HG03575 (cell line): ENCODE data around the gene KLHL22.
"Not testable (repeated sequence)": the region's sequence is repeated elsewhere in the genome, so short reads cannot be mapped to it uniquely, and the experiment has no call there.

Experiments
- ATAC-seq: cut with Tn5 transposase; IDR thresholded peaks from one replicate; pipeline ENCODE4 v1.9.1; 2021; ENCODE audit not compliant: unreplicated experiment, insufficient number of reproducible peaks, low FRiP score; ENCODE audit errors: extremely low read depth

KLHL22 gene

GRCh38 chr22:20412474-20413216, 83.0 kb downstream of the KLHL22 start:
- ATAC-seq, result no peak

DNA sequence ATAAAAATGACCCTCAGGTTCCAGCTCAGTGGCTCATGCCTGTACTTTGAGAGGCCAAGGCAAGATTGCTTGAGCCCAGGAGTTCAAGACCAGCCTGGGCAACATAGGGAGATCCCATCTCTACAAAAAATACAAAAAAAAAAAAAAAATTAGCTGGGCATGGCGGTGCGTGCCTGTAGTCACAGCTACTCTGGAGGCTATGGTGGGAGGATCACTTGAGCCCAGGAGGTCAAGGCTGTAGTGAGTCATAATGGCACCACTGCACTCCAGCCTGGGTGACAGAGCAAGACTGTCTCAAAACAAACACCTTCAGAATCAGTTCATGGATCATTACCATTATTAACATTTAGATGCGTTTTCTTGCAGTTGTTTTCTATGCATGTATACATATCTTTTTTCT, 86.2 kb downstream of the KLHL22 start:
- ATAC-seq, result not testable (repeated sequence)

- no peak for ATAC-seq
These were observed 86.7 kb downstream of the KLHL22 start for GRCh38 chr22:20408891-20409290.

GRCh38 chr22:20407829-20408228, 87.8 kb downstream of the KLHL22 start:
- ATAC-seq, result no peak

DNA sequence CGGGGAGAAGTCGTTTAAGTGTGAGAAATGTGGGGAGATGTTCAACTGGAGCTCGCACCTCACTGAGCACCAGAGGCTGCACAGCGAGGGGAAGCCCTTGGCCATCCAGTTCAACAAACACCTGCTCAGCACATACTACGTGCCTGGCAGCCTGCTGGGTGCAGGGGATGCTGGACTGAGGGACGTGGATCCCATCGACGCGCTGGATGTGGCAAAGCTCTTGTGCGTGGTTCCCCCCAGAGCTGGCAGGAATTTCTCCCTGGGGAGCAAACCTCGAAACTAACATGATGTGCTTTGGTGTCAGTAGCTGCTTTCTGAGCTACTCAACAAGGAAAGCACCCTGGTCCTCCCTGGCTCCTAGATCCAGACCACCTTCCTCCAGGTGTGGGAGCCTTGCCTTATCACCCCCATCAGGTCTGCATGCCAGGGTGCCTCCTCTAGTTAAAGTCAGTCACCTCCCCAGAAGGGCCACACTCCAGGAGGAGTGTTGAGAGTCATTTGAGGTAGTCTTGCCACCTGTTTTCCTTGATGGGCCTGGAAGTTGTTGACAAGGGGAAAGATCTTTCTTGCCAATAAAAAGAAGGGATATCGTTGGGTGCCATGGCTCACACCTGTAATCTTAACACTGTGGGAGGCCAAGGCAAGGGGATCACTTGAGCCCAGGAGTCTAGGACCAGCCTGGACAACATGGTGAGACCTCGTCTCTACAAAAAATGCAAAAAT, 88.7 kb downstream of the KLHL22 start:
- no peak for ATAC-seq

DNA sequence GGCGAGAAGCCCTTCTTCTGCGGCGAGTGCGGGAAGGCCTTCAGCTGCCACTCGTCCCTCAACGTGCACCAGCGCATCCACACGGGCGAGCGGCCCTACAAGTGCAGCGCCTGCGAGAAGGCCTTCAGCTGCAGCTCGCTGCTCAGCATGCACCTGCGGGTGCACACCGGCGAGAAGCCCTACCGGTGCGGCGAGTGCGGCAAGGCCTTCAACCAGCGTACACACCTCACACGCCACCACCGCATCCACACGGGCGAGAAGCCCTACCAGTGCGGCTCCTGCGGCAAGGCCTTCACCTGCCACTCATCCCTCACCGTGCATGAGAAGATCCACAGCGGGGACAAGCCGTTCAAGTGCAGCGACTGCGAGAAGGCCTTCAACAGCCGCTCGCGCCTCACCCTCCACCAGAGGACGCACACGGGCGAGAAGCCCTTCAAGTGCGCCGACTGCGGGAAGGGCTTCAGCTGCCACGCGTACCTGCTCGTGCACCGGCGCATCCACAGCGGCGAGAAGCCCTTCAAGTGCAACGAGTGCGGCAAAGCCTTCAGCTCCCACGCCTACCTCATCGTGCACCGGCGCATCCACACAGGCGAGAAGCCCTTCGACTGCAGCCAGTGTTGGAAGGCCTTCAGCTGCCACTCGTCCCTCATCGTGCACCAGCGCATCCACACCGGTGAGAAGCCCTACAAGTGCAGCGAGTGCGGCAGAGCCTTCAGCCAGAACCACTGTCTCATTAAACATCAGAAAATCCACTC, 89.5 kb downstream of the KLHL22 start:
- no peak for ATAC-seq

DNA sequence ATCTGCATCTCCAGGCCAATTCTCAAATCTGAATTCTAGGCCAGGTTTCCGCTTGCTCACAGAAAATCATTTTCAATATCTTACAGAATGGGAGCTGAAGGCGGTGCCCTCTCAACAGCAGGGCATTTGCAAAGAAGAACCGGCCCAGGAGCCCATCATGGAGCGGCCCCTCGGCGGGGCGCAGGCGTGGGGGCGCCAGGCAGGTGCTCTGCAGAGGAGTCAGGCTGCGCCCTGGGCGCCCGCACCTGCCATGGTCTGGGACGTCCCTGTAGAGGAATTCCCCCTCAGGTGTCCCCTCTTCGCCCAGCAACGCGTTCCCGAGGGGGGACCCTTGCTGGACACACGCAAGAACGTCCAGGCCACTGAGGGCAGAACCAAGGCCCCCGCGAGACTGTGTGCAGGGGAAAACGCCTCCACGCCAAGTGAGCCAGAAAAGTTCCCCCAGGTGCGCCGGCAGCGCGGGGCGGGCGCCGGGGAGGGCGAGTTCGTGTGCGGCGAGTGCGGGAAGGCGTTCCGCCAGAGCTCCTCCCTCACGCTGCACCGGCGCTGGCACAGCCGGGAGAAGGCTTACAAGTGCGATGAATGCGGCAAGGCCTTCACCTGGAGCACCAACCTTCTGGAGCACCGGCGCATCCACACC, 90.2 kb downstream of the KLHL22 start:
- no peak for ATAC-seq

DNA sequence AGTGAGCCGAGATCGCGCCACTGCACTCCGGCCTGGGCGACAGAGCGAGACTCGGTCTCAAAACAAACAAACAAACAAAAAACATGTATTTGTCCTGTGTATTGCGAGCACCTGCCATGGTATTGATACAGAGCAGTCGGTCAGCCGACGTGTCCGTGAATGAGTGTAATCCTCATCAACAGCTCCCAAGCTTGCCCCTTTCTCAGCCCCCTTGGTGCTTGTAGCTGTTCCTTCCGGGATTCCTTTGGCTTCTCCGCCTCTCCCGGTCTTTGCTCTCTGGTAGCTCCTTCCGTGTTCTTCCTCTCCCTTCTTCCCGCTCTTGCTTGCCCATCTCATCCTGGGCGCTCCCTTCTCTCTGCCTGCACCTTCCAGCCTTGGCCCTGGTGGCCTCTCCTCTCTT, 90.7 kb downstream of the KLHL22 start:
- ATAC-seq, result no peak

- ATAC-seq, result no peak
These were observed 91.8 kb downstream of the KLHL22 start for GRCh38 chr22:20403779-20404140.

DNA sequence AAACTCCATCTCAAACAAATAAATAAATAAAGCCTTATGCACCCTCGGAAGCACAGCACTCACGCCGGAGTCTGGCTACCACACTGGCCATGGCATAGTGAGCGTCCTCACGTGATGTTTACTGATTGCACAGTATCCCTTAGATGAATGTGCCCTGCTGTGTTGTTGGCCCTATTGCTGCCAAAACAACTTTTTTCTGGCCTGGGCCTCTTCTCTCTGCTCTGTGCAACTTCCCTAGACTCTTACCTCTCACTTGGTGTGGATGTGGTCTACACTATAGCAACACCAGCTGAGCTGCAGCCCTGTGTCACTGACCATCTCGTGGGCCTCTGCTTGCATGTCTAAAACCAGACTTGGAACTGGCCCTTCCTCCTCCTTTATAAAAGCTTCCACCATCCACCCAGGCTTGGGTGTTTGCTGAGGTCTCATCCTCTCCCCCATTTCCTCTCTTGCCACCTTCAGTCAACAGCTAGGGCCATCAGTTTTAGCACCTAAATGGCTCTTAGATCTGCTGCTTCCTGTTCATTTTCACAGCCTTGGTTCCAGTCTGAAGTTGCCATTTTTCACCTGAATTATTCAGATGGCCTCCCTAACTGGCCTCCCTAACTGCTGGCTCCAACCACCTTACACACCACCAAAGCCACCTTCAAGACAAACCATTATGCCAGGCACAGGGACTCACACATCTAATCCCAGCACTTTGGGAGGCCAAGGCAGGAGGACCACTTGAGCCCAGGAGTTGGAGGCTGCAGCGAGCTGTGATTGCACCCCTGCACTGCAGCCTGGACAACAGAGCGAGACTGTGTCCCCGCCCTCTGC, 92.4 kb downstream of the KLHL22 start:
- no peak for ATAC-seq

- ATAC-seq, result no peak
These were observed 94.1 kb downstream of the KLHL22 start for GRCh38 chr22:20401376-20402014.

- no peak for ATAC-seq
These were observed 94.8 kb downstream of the KLHL22 start for GRCh38 chr22:20400606-20401375.

- ATAC-seq, result no peak
These were observed 95.6 kb downstream of the KLHL22 start for GRCh38 chr22:20399866-20400605.

- ATAC-seq, result no peak
These were observed 97.2 kb downstream of the KLHL22 start for GRCh38 chr22:20398420-20398819.

DNA sequence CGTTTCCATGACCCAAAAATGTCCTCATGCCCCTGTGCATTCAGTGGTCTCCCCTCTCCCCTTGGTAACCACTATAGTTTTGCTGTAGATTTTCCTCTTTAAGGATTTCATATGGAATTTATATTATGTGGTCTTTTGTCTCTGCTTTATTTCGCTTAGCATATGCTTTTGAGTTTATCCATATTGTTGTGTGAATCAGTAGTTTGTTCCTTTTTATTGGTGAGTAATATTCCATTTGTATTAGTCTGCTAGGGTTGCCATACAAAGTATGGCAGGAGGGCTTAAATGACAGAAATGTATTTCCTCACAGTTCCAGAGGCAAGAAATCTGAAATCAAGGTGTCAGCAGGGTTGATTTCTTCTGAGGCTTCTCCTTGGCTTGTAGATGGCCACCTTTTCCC, 98.1 kb downstream of the KLHL22 start:
- no peak for ATAC-seq

- no peak for ATAC-seq
These were observed 99.0 kb downstream of the KLHL22 start for GRCh38 chr22:20396639-20397038.

DNA sequence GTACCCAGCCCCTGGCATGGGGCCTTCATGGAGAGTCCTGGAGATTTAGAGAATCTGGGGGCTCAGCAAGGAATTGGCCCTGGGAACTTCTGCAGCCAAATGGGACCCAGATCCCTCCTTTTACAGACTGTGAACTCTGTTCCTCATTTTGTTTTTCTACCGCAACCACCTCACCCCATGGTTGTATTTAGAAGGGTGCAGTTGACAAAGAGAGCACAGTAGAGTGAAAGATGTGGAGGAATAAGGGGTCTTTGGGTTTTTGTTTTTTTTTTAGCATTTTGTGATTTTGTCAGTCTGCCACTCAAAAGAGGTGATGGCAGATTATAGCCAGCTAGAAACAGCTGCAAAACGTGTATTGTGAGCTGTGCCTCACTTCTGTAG, 99.7 kb downstream of the KLHL22 start:
- ATAC-seq, result no peak
